Kidney (tissue), 14 donors: ENCODE data around the gene PLCD1. TPM values are rescaled to one million over a fixed set of nuclear protein-coding genes. Genes with fewer than 3 reads are reported as not detected.
"Not testable (repeated sequence)": the region's sequence is repeated elsewhere in the genome, so short reads cannot be mapped to it uniquely, and the experiment has no call there.

Experiments
- DNase-seq, 5 donors: peaks; one replicate each; pipeline ENCODE4 v3.0.0-alpha.2; 2013 to 2020
- FAIRE-seq: peaks from 2 replicates; lab custom pipeline; 2012; peaks lifted over from hg19 to GRCh38; lab: Jason Lieb, UNC
- H3K27ac ChIP-seq, 2 donors: one replicate each; pipeline ENCODE4 v1.7.0; 2013; ENCODE audit warnings: low read depth in 2 of 2, low read length in 2 of 2, inconsistent platforms in 1 of 2
- H3K27me3 ChIP-seq: one replicate; pipeline ENCODE4 v1.7.1; 2013; ENCODE audit warnings: low read length, inconsistent platforms; ENCODE audit not compliant: control insufficient read depth, insufficient read depth
- H3K36me3 ChIP-seq, 3 donors: one replicate each; pipeline versions ENCODE4 v1.7.0 to v1.7.1; 2013; ENCODE audit warnings: low read length in 3 of 3, control low read depth in 1 of 3, inconsistent platforms in 1 of 3; ENCODE audit not compliant: insufficient read depth in 3 of 3, control insufficient read depth in 2 of 3
- H3K4me1 ChIP-seq, 3 donors: one replicate each; pipeline versions ENCODE4 v1.7.0 to v1.7.1; 2013; ENCODE audit warnings: low read length in 3 of 3, inconsistent platforms in 1 of 3, low read depth in 1 of 3; ENCODE audit not compliant: control insufficient read depth in 2 of 3, insufficient read depth in 2 of 3
- H3K4me3 ChIP-seq, 3 donors: one replicate each; pipeline versions ENCODE4 v1.7.0 to v1.8.1; 2013; ENCODE audit warnings: low read length in 3 of 3, control low read depth in 1 of 3, inconsistent platforms in 1 of 3
- H3K9ac ChIP-seq, 3 donors: one replicate each; pipeline versions ENCODE4 v1.7.0 to v1.7.1; 2013; ENCODE audit warnings: low read length in 3 of 3, control low read depth in 1 of 3, inconsistent platforms in 1 of 3
- H3K9me3 ChIP-seq, 3 donors: one replicate each; pipeline versions ENCODE4 v1.7.0 to v1.7.1; 2013; ENCODE audit warnings: low read length in 3 of 3, control low read depth in 1 of 3, inconsistent platforms in 1 of 3; ENCODE audit not compliant: control insufficient read depth in 2 of 3, insufficient read depth in 1 of 3
- intact Hi-C: fragments of 100-400 bp; cut with DNase I; formaldehyde crosslinking; loops from one replicate; pipeline ENCODE4 v1.11.1; 2022
- polyA plus RNA-seq: library from polyadenylated mRNA; stranded (reverse); fragments of 350-450 nt; fragmentation: Illumina TruSeq; extraction: RNeasy Lipid Tissue Mini Kit (QIAGEN cat#74804); gene quantifications from one replicate; pipeline ENCODE4 v1.2.3, GENCODE V29; 2014; ENCODE audit warnings: low read depth, low replicate concordance; ENCODE audit not compliant: insufficient read depth
- total RNA-seq: library from RNA; stranded (reverse); fragmentation: NEBNext Ultra II Directional; extraction: Animal tissue kit (Norgen Biotek cat#: 25700); gene quantifications from one replicate; pipeline ENCODE4 v1.2.1, GENCODE V29; 2021
- TF ChIP-seq, protein P1 (sequence below): IDR thresholded peaks from 3 replicates; pipeline ENCODE4 v1.5.1; 2012; ENCODE audit warnings: mild to moderate bottlenecking, moderate library complexity, borderline replicate concordance; ENCODE audit not compliant: insufficient read depth; ENCODE audit errors: extremely low read depth
- donor health status: control.
- donor health status: control.
- donor health status: control.
- donor health status: control.
- donor health status: control.
- donor health status: DM: yes; HTN: yes; CAD: no.
- donor health status: Normal renal cell carcinoma (clear cell type).

The PLCD1 gene
- total and polyA plus RNA-seq, 2 donors from 2014 or later: 39.1 to 50.0 TPM

DNA sequence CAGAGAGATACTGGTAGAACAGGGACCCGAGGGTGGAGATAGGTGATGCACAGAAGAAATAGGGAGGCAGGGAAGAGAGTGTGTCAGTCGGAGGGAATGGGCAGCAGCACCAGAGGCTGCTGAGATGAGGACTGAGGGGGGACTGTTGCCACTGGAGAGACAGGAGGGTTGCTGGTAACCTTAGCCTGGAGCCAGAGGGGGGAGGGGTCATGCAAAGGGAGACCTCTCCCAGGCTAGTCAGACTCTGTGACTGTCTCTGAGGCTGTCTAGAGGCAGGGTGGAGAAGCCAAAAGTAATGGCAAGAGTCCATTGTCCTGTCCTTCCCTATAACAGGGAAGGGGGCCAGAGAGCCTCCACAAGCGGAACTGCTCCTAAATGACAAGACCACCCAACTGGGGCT is 7.5 kb upstream of the PLCD1 start:
- H3K4me3 ChIP-seq: no peak overlapping the region
- H3K27me3 ChIP-seq: peaks cover 4% of the 10 kb centered on the region
- H3K4me1 ChIP-seq: peaks cover 0 to 12% (median 3%) of the 10 kb centered on the region in 3 donors
- FAIRE-seq (no peak), DNase-seq (no peak)
- H3K36me3 ChIP-seq: no peaks in the 10 kb centered on the region
- intact Hi-C loops: no loop called here
- TF ChIP-seq, protein P1, sequence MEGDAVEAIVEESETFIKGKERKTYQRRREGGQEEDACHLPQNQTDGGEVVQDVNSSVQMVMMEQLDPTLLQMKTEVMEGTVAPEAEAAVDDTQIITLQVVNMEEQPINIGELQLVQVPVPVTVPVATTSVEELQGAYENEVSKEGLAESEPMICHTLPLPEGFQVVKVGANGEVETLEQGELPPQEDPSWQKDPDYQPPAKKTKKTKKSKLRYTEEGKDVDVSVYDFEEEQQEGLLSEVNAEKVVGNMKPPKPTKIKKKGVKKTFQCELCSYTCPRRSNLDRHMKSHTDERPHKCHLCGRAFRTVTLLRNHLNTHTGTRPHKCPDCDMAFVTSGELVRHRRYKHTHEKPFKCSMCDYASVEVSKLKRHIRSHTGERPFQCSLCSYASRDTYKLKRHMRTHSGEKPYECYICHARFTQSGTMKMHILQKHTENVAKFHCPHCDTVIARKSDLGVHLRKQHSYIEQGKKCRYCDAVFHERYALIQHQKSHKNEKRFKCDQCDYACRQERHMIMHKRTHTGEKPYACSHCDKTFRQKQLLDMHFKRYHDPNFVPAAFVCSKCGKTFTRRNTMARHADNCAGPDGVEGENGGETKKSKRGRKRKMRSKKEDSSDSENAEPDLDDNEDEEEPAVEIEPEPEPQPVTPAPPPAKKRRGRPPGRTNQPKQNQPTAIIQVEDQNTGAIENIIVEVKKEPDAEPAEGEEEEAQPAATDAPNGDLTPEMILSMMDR: no peak
- no peak overlapping the region for H3K9ac ChIP-seq
- H3K27ac ChIP-seq: no peak overlapping the region
- no peaks in the 10 kb centered on the region for H3K9me3 ChIP-seq

- H3K4me3 ChIP-seq: no peak overlapping the region
- FAIRE-seq: no peak
- H3K4me1 ChIP-seq: peaks cover 0 to 12% (median 3%) of the 10 kb centered on the region in 3 donors
- H3K36me3 ChIP-seq: no peaks in the 10 kb centered on the region
- intact Hi-C loops: no loop called here
- no peak overlapping the region for H3K27ac ChIP-seq
- no peak for DNase-seq
- H3K9me3 ChIP-seq: no peaks in the 10 kb centered on the region
- TF ChIP-seq, protein P1: no peak
- no peak overlapping the region for H3K9ac ChIP-seq
- H3K27me3 ChIP-seq: peaks cover 4% of the 10 kb centered on the region
Observed at GRCh38 chr3:38036286-38036685, 6.8 kb upstream of the PLCD1 start.

DNA sequence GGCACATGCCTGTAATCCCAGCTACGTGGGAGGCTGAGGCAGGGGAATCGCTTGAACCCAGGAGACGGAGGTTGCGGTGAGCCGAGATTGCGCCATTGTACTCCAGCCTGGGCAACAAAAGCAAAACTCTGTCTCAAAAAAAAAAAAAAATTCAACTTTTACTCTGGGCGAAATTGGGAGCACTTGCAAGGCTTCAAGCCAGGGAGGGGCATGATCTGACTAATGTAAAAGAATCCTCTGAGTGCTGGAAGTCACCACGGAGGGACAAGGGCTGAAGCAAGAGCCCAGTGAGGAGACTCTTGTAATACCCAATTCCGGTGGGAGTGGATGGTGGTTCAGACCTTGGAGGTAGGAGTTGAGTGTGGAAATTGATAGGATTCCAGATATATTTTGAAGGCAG is 4.9 kb upstream of the PLCD1 start:
- H3K27ac ChIP-seq, H3K36me3 ChIP-seq, FAIRE-seq, DNase-seq, H3K4me1 ChIP-seq, H3K4me3 ChIP-seq, intact Hi-C loops, H3K9me3 ChIP-seq, H3K9ac ChIP-seq, H3K27me3 ChIP-seq: not testable (repeated sequence)

GRCh38 chr3:38033586-38033985 is 4.1 kb upstream of the PLCD1 start:
- H3K9me3 ChIP-seq, DNase-seq, H3K27ac ChIP-seq, H3K27me3 ChIP-seq, H3K4me3 ChIP-seq, FAIRE-seq, intact Hi-C loops, H3K4me1 ChIP-seq, H3K9ac ChIP-seq, H3K36me3 ChIP-seq: not testable (repeated sequence)
